HG02981 (cell line): ENCODE data around the gene TSPEAR.
"Not testable (repeated sequence)": the region's sequence is repeated elsewhere in the genome, so short reads cannot be mapped to it uniquely, and the experiment has no call there.

Source experiments
- ATAC-seq: cut with Tn5 transposase; IDR thresholded peaks from one replicate; pipeline ENCODE4 v1.9.1; 2021; ENCODE audit warnings: mild to moderate bottlenecking, moderate library complexity; ENCODE audit not compliant: unreplicated experiment

The TSPEAR gene

DNA sequence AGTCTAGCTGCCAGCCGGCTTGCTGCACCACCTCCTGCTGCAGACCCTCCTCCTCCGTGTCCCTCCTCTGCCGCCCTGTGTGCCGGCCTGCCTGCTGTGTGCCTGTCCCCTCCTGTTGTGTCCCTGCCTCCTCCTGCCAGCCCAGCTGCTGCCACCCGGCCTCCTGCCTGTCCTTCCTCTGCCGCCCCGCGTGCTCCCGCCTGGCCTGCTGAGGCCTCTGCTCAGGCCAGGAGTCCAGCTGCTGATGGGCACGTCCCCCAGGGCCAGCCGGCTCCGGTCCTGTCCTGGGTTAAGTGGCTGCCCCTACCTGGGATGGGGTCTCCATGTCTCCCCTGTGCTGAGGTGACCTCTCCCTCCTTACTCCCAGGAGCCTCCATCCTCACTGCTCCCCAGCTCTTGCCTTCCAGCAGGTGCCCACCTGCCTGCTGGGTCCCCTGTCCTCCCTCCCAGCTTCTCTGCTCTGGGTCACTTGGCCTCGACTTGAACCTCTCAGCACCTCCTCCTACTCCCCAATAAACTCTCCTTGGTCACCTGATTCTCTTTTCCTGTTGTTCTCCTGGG, 98.6 kb downstream of the TSPEAR start:
- ATAC-seq = no peak

DNA sequence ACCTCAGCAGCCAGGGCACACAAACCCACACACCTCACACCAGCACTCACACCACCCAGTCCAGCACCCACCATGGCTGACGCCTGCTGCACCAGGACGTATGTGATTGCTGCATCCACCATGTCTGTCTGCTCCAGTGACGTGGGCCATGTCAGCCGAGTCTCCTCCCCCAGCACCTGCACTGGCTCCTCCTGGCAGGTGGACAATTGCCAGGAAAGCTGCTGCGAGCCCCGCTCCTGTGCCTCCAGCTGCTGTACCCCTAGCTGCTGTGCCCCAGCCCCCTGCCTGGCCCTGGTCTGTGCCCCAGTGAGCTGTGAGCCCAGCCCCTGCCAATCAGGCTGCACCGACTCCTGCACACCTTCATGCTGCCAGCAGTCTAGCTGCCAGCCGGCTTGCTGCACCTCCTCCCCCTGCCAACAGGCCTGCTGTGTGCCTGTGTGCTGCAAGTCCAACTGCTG, 99.3 kb downstream of the TSPEAR start, which contains the start of gene KRTAP10-8:
KRTAP10-8 (plus strand) TSS at position 51 of the 458 bp plus-strand sequence; CDS start at position 73, 22 bp downstream.
- no peak for ATAC-seq

DNA sequence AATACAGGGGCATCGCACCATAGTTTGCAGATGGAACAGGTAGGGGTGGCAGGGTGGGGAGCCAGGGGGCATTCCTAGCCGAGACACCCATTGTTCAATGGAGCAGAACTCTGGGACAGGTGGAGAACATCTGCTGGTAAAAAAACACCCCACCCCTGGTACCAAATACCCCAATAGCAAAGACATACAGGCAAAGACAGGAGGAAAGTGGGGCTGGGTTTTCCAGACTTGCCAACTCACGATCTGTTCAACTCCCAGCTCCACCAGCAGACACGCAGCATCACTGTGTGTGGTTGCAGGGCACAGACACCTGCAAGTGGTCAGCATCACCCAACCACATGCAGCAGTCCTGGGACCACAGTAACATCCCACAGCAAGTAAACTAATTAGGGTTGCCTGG, 99.8 kb downstream of the TSPEAR start:
- ATAC-seq = no peak

DNA sequence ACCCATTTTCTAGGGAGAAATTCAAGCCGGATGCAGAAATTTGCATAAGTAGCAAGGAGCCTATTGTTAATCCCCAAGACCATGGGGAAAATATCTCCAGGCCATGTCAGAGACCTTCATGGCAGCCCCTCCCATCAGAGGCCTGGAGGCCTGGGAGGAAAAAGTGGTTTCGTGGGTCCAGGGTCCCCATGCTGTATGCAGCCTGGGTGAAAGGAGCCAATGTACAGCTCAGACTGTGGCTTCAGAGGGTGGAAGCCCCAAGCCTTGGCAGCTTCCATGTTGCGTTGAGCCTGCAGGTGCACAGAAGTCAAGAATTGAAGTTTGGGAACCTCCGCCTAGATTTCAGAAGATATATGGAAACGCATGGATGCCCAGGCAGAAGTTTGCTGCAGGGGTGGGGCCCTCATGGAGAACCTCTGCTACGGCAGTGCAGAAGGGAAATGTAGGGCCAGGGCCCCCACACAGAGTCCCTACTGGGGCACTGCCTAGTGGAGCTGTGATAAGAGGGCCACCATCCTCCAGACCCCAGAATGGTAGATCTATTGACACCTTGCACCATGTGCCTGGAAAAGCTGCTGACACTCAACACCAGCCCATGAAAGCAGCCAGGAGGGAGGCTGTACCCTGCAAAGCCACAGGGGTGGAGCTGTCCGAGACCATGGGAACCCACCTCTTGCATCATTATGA, 101.1 kb downstream of the TSPEAR start:
- ATAC-seq = not testable (repeated sequence)

DNA sequence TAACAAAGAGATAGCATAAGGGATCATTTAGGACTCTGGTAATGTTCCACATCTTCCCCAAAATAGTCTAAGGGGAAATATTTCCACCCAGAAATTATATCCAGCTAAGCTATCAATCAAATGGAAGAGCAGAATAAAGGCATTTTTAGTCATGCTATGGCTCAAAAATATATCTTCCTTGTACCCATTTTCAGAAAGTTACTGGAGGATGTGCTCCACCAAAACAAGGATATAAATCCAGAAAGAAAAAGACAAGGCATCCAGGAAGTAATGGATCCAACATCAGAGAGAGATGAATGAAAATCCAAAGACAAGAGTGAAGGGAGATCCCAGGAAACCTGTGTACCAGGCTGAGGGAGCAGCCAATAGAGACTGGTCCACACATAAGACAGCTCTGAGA, 102.2 kb downstream of the TSPEAR start:
- ATAC-seq = no peak

DNA sequence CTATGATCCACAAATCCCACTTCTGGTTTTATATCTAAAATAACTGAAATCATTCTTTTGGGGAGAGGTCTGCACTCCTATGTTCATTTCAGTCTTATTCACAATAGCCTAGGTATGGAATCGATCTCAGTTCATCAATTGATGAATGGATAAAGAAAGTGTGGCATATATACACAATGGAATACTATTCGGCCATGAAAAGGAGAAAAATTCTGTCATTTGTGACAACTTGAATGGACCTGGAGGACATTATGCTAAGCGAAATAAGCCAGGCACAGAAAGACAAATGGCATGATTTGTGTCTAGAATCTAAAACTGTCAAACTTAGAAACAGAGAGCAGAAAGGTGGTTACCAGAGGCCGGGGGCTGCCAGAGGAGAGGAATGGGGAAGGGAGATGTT, 104.9 kb downstream of the TSPEAR start:
- no peak for ATAC-seq

DNA sequence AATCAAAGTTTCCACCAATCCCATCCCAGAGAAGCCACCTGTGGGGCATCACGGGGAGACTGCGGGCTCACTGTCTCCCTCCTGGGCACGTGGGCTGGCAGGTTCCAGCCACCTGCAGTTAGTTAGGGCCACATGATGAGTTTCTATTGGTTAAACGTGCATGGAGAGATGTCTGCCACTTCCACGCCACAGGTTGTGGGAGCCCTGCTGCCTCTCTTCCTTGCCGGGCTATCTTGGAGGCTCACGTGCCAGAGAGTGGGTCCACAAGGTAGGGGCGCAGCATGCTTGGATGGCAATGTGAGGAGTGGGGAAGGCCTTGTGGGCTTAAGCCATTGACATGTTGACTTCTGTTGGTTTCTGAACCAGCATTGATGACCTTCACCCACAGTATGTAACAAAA, 107.5 kb downstream of the TSPEAR start:
- no peak for ATAC-seq

DNA sequence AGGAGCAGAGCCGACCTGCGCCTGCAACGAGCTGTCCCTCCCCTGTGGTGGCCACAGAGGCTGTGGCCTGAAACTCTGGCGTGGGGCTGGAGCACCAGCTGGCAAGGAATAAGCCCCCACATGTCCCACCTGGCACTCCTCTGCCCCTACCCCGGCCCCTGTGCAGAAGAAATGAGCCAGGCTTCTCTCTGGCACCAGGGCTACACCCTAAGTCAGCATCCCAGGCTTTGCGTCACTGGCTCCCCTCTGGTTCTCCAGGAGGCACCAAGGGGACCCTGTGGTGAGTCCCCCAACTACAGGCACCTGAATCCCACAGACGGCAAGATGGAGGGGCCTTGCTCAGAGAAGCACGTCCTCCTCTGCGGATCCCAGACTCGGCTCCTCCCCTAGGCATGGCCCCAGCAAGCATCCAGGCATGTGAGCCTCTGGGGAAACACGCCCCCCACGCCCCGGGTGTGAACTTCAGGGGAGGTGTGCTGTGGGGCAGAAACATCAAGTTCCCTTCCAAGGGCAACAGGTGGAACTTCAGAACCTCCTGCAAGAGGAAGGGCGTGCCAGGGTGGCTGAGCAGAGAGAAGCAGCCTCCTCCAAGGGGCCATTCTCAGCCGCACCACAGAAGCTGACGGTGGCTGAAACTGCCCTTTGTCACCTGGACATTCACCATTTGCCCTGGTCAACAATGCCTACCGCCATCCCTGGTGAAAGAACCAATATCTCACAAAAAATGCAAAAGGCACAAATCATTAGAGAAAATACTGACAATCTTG, 108.1 kb downstream of the TSPEAR start:
- no peak for ATAC-seq

DNA sequence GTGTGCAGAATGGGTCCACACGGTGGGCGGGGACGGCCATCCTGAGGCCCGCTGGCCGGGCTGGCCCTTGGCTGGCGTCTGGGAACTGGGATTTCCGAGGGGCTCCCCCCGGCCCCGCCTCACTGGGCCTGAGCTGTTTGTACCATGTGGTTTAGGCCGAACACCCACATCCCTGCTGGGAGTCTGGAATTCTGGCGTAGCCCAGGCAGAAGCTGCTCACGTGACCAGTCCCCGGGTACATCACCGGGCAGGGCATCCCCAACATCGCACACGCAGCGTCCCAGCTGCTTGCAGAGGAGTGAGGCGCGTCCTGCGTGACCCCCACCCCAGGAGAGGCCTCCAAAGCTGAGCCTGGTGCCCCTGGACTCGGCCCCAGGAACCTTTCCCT, 108.9 kb downstream of the TSPEAR start:
- ATAC-seq = no peak

DNA sequence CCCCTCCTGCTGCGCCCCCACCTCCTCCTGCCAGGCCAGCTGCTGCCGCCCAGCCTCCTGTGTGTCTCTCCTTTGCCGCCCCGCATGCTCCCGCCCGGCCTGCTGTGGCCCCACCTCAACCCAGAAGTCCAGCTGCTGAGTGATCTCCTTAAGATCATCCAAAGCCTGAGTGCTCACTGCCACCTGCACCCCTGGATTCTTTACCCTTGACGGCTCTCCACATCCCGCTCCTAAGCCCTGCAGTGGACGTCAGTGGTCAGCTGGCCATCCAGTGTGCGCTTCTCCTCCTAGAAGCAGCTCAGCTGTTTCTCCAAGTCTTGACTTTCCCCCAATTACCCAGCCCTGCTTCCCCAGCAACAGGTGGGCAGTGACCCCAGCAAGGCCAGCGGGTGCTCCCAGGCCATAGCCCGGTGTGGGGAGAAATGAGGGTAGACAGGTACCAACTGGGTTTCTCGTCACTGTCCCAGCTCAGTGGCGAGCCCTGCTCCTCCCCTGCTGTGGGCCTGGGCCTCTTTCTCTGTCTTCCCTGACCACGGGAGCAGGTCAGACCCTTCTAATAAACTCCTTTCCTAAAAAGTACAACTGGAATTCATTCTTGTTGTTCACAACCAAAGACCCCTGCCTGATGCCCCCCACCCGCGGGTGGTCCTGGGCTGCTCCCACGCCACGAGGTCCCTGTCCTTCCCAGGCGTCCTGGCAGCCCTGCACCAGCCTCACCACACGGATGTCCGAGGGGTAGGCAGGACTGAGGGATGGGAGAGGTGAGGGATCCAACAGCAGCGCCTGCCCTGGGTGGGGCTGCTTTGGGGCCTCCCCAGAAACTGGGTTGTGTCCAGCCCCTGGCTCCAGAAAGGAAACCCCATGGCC, 109.5 kb downstream of the TSPEAR start:
- ATAC-seq = no peak

DNA sequence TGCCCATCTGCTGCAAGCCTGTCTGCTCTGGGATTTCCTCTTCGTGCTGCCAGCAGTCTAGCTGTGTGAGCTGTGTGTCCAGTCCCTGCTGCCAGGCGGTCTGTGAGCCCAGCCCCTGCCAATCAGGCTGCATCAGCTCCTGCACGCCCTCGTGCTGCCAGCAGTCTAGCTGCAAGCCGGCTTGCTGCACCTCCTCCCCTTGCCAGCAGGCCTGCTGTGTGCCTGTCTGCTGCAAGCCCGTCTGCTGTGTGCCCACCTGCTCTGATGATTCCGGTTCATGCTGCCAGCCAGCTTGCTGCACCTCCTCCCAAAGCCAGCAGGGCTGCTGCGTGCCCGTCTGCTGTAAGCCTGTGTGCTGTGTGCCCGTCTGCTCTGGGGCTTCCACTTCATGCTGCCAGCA, 110.3 kb downstream of the TSPEAR start:
- not testable (repeated sequence) for ATAC-seq

DNA sequence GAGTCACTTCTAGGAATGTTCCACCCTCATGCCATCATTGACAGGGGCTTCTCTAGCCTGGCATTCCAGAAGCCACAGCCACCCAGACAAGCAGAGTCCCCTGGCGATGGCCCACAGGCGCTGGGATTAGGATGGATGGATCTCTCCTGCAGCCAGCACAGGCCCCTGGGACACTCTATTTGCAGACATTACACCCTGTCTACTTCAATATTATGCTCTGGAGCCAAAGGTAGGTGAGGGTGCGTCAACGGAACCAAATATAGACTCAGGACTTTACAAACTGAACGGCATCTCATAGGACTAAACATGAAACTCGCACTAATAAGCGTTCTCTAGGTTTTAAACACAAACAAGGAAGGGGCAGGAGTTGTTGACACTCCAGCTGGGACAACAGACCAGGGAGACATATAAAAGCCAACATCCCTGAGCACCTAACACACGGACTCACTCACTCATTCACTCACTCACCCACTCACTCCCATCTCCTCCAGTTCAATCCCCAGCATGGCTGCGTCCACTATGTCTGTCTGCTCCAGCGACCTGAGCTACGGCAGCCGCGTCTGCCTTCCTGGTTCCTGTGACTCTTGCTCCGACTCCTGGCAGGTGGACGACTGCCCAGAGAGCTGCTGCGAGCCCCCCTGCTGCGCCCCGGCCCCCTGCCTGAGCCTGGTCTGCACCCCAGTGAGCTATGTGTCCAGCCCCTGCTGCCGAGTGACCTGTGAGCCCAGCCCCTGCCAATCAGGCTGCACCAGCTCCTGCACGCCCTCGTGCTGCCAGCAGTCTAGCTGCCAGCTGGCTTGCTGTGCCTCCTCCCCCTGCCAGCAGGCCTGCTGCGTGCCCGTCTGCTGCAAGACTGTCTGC, 111.0 kb downstream of the TSPEAR start, which contains the start of gene KRTAP10-7:
KRTAP10-7 (plus strand) TSS at position 480 of the 861 bp plus-strand sequence; CDS start at position 505, 25 bp downstream.
- not testable (repeated sequence) for ATAC-seq

DNA sequence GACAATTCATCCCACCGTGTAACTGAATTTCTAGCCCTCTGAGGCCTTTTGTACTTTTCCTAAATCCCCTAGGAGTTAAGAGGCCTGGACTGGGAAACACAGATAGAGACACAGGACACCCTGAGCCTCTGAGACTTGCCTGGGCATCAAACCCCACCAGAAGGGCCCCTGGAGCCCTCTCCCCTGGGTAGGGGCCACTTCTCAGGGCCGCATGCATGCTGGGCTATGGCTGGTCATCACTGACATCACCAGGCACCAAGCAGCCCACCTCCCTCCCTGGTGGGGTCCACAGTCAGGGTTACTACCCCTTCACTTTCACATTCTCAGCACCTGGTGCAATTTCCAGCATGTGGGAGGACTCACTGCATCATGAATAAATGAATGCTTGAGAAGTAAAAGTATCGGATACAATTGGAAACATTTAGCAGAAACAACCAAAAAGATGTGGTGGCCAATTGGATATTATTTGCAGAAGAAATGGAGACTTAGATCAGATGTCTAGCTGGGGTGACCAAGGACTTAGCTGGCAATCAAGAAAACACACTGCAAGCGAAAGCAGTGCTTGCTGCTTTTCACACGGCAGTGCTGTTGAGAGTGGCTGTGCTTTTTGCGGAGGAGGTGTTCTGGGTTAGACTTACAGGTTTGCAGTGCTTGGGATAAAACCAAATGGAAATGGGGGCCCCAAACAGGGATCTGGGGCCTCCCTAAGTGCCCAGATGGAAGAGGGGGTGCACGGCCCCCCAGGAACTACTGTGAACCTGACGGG, 111.9 kb downstream of the TSPEAR start:
- ATAC-seq = no peak

DNA sequence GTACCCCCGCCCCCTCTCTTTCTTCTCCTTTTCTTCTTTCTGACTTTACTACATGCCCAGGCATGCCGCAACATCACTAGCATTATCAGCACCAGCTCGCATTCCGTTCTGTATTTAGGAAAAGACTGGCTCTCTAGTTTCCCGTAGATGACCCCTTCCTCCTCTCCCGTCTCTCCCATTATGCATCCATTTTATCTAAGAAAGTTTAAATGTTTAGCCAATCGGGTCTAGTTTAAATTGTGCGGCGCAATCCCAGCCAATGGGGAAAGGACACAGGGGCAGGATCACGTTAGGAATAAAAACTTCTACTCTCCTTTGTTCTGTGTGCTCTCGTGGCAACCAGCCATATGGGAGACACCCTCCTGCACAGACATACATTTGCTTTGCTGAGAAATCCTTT, 113.3 kb downstream of the TSPEAR start:
- ATAC-seq = no peak

DNA sequence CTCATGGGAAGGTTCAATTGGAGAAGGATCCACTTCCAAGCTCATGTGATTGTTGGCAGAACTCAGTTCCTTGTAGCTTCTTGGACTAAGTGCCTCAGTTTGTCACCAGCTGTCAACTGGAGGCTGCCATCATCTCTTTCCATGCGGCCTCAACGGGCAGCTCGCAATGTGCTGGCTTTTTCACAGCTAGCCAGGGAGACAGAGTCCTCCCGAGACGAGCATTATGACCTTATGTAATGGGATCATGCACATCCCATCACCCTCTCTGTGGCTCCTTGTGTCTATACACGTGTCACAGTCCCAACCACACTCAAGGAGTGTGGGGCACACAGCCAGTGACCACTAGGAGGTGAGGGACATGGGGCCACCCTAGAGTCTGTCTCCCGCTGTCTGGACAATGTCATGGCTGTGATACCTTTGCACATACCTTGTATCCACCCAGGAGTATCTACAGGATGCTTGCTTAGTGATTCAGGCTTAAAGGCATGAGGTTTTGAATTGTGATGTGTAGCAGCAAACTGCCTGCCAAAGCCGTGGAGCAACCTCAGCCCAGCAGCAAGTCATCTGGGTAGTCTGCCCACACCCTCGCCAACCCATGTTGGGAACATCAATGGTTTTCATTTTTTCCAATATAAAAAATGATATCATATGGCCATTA, 115.2 kb downstream of the TSPEAR start:
- ATAC-seq = no peak

DNA sequence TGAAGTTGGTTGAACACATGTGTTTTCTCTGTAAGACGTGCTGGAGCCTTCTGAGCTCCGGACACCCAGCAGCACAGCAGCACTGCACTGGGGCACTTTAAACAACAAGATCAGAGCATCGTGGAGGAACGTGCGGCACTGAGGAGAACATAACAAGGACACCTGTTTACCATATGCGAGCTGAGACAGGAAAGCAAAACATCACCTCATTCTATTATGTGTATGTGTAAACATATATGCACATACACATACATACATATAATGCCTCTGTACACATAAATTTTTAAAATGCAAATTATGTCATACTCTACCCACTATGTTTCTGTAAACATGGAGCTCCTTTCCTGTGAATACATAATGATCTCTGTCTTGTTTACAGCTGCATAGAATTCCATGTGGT, 115.8 kb downstream of the TSPEAR start:
- no peak for ATAC-seq

DNA sequence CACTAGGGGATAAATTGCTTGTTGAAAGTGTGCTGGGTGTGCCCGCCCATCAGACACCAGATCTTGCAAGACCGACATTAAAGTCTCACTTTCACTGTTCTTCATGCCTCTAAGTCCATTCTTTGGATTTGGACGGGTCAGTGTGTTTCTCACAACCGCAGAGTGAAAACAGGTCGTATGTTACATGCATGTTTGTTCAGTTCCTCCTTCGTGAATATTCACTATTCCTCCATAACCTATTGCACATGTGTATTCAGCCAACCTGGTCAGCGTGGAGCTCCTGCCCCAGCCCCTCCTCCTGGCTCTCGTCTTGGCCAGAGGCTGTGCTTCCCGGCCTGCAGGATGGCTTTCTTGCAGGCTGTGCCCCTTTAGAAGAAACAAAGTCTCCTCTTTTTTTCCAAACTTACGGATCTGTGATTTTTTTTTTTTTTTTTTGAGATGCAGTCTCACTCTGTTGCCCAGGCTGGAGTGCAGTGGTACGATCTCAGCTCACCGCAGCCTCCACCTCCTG, 116.9 kb downstream of the TSPEAR start:
- no peak for ATAC-seq

DNA sequence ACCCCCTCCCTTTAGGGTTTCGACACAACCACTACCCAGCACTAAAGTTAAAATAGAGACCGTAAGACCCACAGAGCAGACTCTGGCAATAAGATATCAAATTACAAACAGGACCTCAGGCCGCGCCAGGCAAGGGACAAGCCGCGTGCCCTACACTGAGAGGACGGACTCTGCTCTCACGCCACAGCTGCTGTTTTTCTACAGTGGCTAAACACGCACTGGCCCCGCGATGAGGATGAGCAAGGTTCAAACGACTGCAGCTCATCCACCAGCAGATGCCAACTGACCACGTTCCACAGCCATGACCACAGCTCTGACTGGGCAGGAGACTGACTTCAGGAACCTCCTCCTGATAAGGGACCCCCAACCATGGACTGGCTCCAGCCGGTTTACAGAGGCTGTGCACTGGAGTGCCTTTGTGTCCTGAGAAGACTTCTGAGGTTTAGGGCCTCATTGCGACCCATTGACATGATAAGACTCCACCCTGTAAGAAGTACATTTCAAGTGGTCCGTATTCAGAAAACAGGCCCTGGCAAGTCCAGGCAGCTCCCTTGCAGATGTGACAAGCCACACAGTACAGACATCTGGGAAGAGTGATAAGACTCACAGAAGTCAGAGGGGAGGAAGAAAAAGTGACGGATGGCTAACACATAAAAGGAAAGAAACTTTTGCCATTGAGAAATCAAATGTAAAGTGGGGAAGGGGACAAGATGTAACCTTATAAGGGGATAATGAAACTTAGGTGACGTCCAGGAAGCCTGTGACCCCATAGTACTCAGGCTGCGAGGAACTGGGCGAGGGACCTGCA, 117.6 kb downstream of the TSPEAR start:
- ATAC-seq = no peak
